GM23338 (cell line): ENCODE measurements around the gene CDC42BPB. TPM values are rescaled to one million over a fixed set of nuclear protein-coding genes. Genes with fewer than 3 reads are reported as not detected.
"Not testable (repeated sequence)": the region's sequence is repeated elsewhere in the genome, so short reads cannot be mapped to it uniquely, and the experiment has no call there.

Source experiments
- ATAC-seq: fragments of 200-7000 bp; cut with Tn5 transposase; 3 replicates; pipeline ENCODE4 v1.9.1; 2020
- DNase-seq: peaks from one replicate; pipeline ENCODE4 v3.0.0-alpha.2; 2015; ENCODE audit warnings: low spot score
- H2AFZ ChIP-seq: fragments of 200-600 bp; sonication (generic); 2 replicates; pipeline ENCODE4 v1.8.0; 2016; ENCODE audit warnings: antibody characterized with exemption, mild to moderate bottlenecking, moderate library complexity
- H3F3A ChIP-seq: fragments of 200-600 bp; sonication (generic); replicated peaks from 2 replicates; pipeline ENCODE4 v1.8.0; 2017; ENCODE audit warnings: antibody characterized with exemption, mixed run types, low read depth
- H3K27ac ChIP-seq: fragments of 200-600 bp; sonication (generic); 2 replicates; pipeline ENCODE4 v1.6.1; 2016; ENCODE audit warnings: low read depth
- H3K27me3 ChIP-seq: fragments of 200-600 bp; sonication (generic); 2 replicates; pipeline ENCODE4 v1.8.0; 2016; ENCODE audit warnings: mild to moderate bottlenecking, mixed run types, moderate library complexity; ENCODE audit not compliant: insufficient read depth
- H3K36me3 ChIP-seq: fragments of 200-600 bp; sonication (generic); 2 replicates; pipeline ENCODE4 v1.8.0; 2016; ENCODE audit warnings: mild to moderate bottlenecking; ENCODE audit not compliant: insufficient read depth
- H3K4me1 ChIP-seq: fragments of 200-600 bp; sonication (generic); 2 replicates; pipeline ENCODE4 v1.8.0; 2016; ENCODE audit warnings: mild to moderate bottlenecking, moderate library complexity; ENCODE audit not compliant: insufficient read depth
- H3K4me2 ChIP-seq: fragments of 200-600 bp; sonication (generic); 2 replicates; pipeline ENCODE4 v1.7.1; 2017; ENCODE audit warnings: mixed run types
- H3K4me3 ChIP-seq: fragments of 200-600 bp; sonication (generic); 2 replicates; pipeline ENCODE4 v1.6.1; 2016; ENCODE audit warnings: mixed run types
- H3K79me2 ChIP-seq: fragments of 200-600 bp; sonication (generic); replicated peaks from 2 replicates; pipeline ENCODE4 v1.8.0; 2017; ENCODE audit warnings: mild to moderate bottlenecking; ENCODE audit not compliant: insufficient read depth
- H3K9me2 ChIP-seq: fragments of 200-600 bp; sonication (generic); 2 replicates; pipeline ENCODE4 v1.8.0; 2017; ENCODE audit not compliant: insufficient read depth
- H4K20me1 ChIP-seq: fragments of 200-600 bp; sonication (generic); replicated peaks from 2 replicates; pipeline ENCODE4 v1.8.0; 2017; ENCODE audit warnings: mild to moderate bottlenecking; ENCODE audit not compliant: insufficient read depth
- H3K27ac Mint-ChIP-seq: 2 replicates; pipeline ENCODE4 v1.8.0; 2020; ENCODE audit warnings: inconsistent platforms, mild to moderate bottlenecking, moderate library complexity, mixed read lengths
- H3K27me3 Mint-ChIP-seq: 3 replicates; pipeline ENCODE4 v1.8.0; 2022; ENCODE audit warnings: low read depth, mild to moderate bottlenecking, moderate library complexity, mixed read lengths, inconsistent platforms; ENCODE audit not compliant: insufficient read depth, poor library complexity
- H3K36me3 Mint-ChIP-seq: 3 replicates; pipeline ENCODE4 v1.8.0; 2021; ENCODE audit warnings: low read depth, mild to moderate bottlenecking, inconsistent platforms, moderate library complexity, mixed read lengths
- H3K4me1 Mint-ChIP-seq: 3 replicates; pipeline ENCODE4 v1.8.0; 2020; ENCODE audit warnings: mild to moderate bottlenecking, inconsistent platforms, mixed read lengths
- H3K4me3 Mint-ChIP-seq: 3 replicates; pipeline ENCODE4 v1.8.0; 2021; ENCODE audit warnings: moderate library complexity, mild to moderate bottlenecking, inconsistent platforms, mixed read lengths
- H3K9me3 Mint-ChIP-seq: 3 replicates; pipeline ENCODE4 v1.8.0; 2020; ENCODE audit warnings: moderate library complexity, mild to moderate bottlenecking, inconsistent platforms, mixed read lengths
- CTCF ChIP-seq, 2 experiments: fragments of 200-600 bp in 1 of 2; sonication (generic) in 1 of 2; conservative IDR thresholded peaks; 2 replicates each; pipeline versions ENCODE4 v1.5.1 to v1.6.1; 2016 to 2017; ENCODE audit warnings: antibody characterized with exemption in 2 of 2, low read depth in 2 of 2, mild to moderate bottlenecking in 2 of 2, moderate library complexity in 1 of 2
- EZH2 ChIP-seq: fragments of 200-600 bp; sonication (generic); IDR thresholded peaks from one replicate; pipeline ENCODE4 v1.8.0; 2017; ENCODE audit warnings: antibody characterized with exemption, mild to moderate bottlenecking, low read depth; ENCODE audit not compliant: unreplicated experiment
- NANOG ChIP-seq: IDR thresholded peaks from 2 replicates; pipeline ENCODE4 v1.6.1; 2016; ENCODE audit warnings: antibody characterized with exemption, borderline replicate concordance
- REST ChIP-seq: IDR thresholded peaks from one replicate; pipeline ENCODE4 v1.6.1; 2018; ENCODE audit warnings: antibody characterized with exemption; ENCODE audit not compliant: unreplicated experiment
- STAT1 ChIP-seq: IDR thresholded peaks from one replicate; pipeline ENCODE4 v1.6.1; 2016; ENCODE audit warnings: antibody characterized with exemption; ENCODE audit not compliant: unreplicated experiment
- ZNF114 ChIP-seq: fragments of 250-450 bp; sonication (Bioruptor Pico); IDR thresholded peaks from 2 replicates; pipeline ENCODE4 v1.5.0; 2020; ENCODE audit warnings: mild to moderate bottlenecking, moderate library complexity
- ZNF331 ChIP-seq: fragments of 250-450 bp; sonication (Bioruptor Pico); IDR thresholded peaks from 2 replicates; pipeline ENCODE4 v1.5.0; 2020; ENCODE audit warnings: low read depth, mild to moderate bottlenecking, moderate library complexity
- polyA plus RNA-seq: library from polyadenylated mRNA; unstranded; fragments of >200 nt; fragmentation: Nextera tagmentation; extraction: Ambion mirVana; gene quantifications from 2 replicates; pipeline ENCODE4 v1.2.1, GENCODE V29; 2016
- total RNA-seq: library from RNA; depleted of rRNA; stranded (reverse); fragments of >200 nt; shearing (Covaris generic); gene quantifications from 2 replicates; pipeline ENCODE4 v1.2.3, GENCODE V29; 2014

CDC42BPB gene
- total and polyA plus RNA-seq, 2 experiments from 2014 or later: 12.3 to 127 TPM

- not testable (repeated sequence) for H3K4me3 Mint-ChIP-seq, H3K27ac Mint-ChIP-seq, H3K9me2 ChIP-seq, H3K27me3 ChIP-seq, H3K9me3 Mint-ChIP-seq, H2AFZ ChIP-seq, H3F3A ChIP-seq, DNase-seq, ATAC-seq, H3K4me2 ChIP-seq, H3K27ac ChIP-seq, H3K36me3 ChIP-seq, H3K4me3 ChIP-seq
- H3K4me1 Mint-ChIP-seq: peaks cover 29% of the 10 kb centered on the region
- H3K27me3 Mint-ChIP-seq: peaks cover 11% of the 10 kb centered on the region
- H4K20me1 ChIP-seq: peaks cover 66% of the 10 kb centered on the region
- H3K36me3 Mint-ChIP-seq: peaks cover 14% of the 10 kb centered on the region
- peaks cover 16% of the 10 kb centered on the region for H3K4me1 ChIP-seq
- peaks cover 96% of the 10 kb centered on the region for H3K79me2 ChIP-seq
Observed at GRCh38 chr14:103026196-103026595, 31.2 kb downstream of the CDC42BPB start.

DNA sequence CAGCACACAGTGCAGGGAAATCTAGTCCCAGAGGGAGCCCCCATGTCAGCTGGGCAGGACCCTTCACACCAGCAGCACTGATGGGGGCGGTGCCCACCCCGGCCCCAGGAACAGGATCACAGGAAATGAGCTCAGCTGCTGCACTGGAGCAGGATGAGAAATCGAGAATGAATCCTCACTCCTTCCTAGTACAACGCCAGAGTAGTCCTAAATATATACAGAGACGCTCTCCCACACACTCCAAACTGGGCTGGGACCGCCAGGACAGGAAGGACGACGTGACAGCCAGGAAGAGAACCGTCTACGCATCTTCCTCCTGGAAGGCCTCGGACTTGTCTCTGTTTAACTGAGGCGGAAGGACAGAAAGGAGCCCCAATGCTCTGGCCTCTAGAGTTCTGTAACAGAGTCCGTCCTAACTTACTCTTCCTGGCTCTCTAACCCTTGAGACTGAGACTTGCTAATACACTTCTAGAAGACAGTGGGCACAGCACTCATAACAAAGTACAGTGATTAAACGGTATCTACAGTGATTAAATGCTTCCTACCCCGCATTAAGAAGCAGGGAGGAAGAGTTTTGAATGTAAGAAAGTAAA is 33.4 kb downstream of the CDC42BPB start:
- peaks cover 16% of the 10 kb centered on the region for H3K4me1 ChIP-seq
- peaks cover 66% of the 10 kb centered on the region for H4K20me1 ChIP-seq
- Mint-ChIP-seq H3K36me3 (peaks cover 17% of the 10 kb centered on the region), H3K4me1 (peaks cover 31% of the 10 kb centered on the region), H3K27ac (0 out of 2 replicates have a peak overlapping the region, but pooled peaks have one; percentile 38), H3K4me3 (no peak overlapping the region), H3K9me3 (peaks cover 6% of the 10 kb centered on the region; the same call in 1 of the 3 replicates), H3K27me3 (peaks cover 20% of the 10 kb centered on the region)
- no peak for DNase-seq
- no peak for ATAC-seq
- H3K4me3 ChIP-seq: no peak overlapping the region
- H3K79me2 ChIP-seq: peaks cover 96% of the 10 kb centered on the region
- H3K36me3 ChIP-seq: no peaks in the 10 kb centered on the region
- TF ChIP-seq CTCF (conservative IDR thresholded peaks at IDR 0.05; ENCODE audit: low read depth in 2 of 2) (no peak), EZH2 (no peak), NANOG (no peak), ZNF331 (no peak), STAT1 (no peak), ZNF114 (CRISPR knock-in tag) (no peak), REST (no peak)
- H3K4me2 ChIP-seq: peak overlapping the region; percentile 40; the same call in 1 of the 2 replicates
- H3K27me3 ChIP-seq: no peaks in the 10 kb centered on the region
- no peak overlapping the region; the same call in 1 of the 2 replicates for H3K27ac ChIP-seq
- no peak overlapping the region for H2AFZ ChIP-seq
- no peaks in the 10 kb centered on the region for H3F3A ChIP-seq
- H3K9me2 ChIP-seq: no peaks in the 10 kb centered on the region
